Colonic mucosa (tissue), 2 donors: ENCODE results near the gene ZNF302. TPM values are rescaled to one million over a fixed set of nuclear protein-coding genes. Genes with fewer than 3 reads are reported as not detected.

Experiments used
- total RNA-seq, 2 donors: library from RNA; stranded (reverse); fragmentation: NEBNext Ultra II Directional in 1 of 2; extraction: Animal tissue kit (Norgen Biotek cat#: 25700) in 1 of 2; gene quantifications; one replicate each; pipeline ENCODE4 v1.2.1, GENCODE V29; 2021
- donor health status: DM: no; HTN: no; CAD: no.
- donor health status: DM: no; HTN: no; CAD: no.

The ZNF302 gene
- total RNA-seq, 2 donors from 2014 or later, result 11.8 to 12.6 TPM

Other genes starting within 250 kb of the ZNF302 start
- 10 to 100 TPM; 53.7 to 64.4 TPM for gene UBA2, start 249.3 kb upstream of the ZNF302 start, total RNA-seq
- gene WTIP, start 195.9 kb upstream of the ZNF302 start, total RNA-seq, result 1 to 10 TPM; 2.1 to 3.6 TPM
- under 1 TPM; 0.13 to 0.42 TPM for gene SCGB2B2, start 519 bp upstream of the ZNF302 start, total RNA-seq
- gene ZNF181, start 56.6 kb downstream of the ZNF302 start, total RNA-seq, result 1 to 10 TPM; 6.2 to 7.2 TPM
- gene ZNF599, start 95.5 kb downstream of the ZNF302 start, total RNA-seq, result 1 to 10 TPM; 3.0 to 3.5 TPM
- gene ZNF30, start 249.2 kb downstream of the ZNF302 start, total RNA-seq, result 1 to 10 TPM; 1.3 to 2.1 TPM